ENCODE measurements around the gene CCDC126. TPM values are rescaled to one million over a fixed set of nuclear protein-coding genes. Genes with fewer than 3 reads are reported as not detected.

CCDC126 gene
- total RNA-seq, 4 donors from 2014 or later, result 12.3 to 25.3 (median 15.8) TPM

DNA sequence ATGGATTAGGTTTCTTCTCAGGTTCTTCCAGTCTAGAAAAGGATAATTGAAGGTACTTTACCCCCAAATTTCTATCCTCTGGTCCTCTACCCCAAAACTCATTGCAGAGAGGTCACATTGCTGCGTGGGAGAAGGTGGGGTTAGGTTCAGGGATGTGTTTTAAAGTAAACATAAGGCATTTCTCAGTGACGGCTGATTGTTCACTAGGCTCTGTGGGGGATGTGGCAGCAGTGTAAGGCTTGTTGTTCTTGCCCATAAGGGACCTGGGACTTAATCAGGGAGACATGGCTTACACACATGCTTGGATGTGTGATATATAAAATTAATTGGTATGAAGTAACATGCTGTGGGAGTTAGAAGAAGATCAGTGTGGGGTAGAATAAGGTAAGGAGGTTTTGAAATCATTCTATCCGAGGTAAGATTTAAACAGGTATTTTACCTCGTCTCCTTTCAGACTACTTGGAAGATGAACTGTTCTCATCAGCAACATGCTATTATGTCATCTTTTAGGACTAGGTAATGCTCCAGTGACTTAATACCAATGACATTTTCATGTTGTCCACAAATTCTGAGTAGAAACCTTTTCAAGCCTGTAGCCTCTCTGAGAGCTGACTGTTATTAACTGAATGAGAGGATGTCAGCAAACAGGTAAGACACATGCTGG is 6.6 kb downstream of the CCDC126 start:
- WGBS, 2 donors, result 87 to 90% methylated on average over 4 of the region's 4 CpGs
- no peak for DNase-seq (ENCODE audit: low spot score in 2 of 2)
- no peak overlapping the region for H3K4me3 ChIP-seq (ENCODE audit: low read depth, poor library complexity, severe bottlenecking)
- TF ChIP-seq, protein P1, sequence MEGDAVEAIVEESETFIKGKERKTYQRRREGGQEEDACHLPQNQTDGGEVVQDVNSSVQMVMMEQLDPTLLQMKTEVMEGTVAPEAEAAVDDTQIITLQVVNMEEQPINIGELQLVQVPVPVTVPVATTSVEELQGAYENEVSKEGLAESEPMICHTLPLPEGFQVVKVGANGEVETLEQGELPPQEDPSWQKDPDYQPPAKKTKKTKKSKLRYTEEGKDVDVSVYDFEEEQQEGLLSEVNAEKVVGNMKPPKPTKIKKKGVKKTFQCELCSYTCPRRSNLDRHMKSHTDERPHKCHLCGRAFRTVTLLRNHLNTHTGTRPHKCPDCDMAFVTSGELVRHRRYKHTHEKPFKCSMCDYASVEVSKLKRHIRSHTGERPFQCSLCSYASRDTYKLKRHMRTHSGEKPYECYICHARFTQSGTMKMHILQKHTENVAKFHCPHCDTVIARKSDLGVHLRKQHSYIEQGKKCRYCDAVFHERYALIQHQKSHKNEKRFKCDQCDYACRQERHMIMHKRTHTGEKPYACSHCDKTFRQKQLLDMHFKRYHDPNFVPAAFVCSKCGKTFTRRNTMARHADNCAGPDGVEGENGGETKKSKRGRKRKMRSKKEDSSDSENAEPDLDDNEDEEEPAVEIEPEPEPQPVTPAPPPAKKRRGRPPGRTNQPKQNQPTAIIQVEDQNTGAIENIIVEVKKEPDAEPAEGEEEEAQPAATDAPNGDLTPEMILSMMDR (IDR thresholded peaks at IDR 0.05), result no peak
- no peak for TF ChIP-seq POLR2A (IDR thresholded peaks at IDR 0.05)
- intact Hi-C loops (cut with DNase I; ENCODE audit: low total_unique reads), result no loop called here

DNA sequence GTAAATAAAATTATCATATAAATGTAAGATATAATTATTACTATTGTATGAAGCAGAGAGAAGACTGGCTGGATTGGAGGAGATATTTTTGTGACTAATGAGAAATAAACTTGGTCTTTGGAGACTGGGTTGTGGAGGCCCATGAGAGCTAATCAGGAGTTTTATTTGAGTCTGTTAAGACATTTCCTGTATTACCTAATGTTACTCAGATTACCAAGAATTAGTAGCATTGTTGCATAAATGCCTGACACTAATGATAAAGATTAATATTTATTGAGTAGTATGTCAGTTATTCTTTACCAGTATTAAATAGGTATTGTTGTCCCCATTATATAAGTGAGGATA is 7.1 kb downstream of the CCDC126 start:
- no peak overlapping the region for H3K4me3 ChIP-seq (ENCODE audit: low read depth, poor library complexity, severe bottlenecking)
- intact Hi-C loops (cut with DNase I; ENCODE audit: low total_unique reads), result no loop called here
- TF ChIP-seq, protein P1 (IDR thresholded peaks at IDR 0.05), result no peak
- no peak for TF ChIP-seq POLR2A (IDR thresholded peaks at IDR 0.05)
- no peak for DNase-seq (ENCODE audit: low spot score in 2 of 2)

DNA sequence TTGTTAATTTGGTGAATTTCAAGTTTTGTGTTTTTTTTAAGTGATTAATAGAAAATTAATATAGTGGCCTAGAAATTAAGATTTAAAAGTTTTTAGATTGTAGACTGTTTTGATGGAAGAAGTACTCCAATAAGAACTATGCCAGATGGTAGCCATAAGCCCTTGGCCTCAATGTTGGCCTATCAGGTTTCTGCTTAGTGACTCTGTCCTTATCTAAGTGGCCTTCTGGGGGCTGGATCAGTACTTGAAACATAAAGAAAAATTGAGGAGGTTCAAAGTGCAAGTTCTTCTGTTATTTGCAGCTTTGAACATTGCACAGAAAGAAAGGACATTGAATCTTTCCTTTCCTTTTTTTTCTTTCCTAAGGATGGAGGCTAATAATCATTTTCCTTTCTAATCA is 9.9 kb downstream of the CCDC126 start:
- no peak overlapping the region for H3K4me3 ChIP-seq (ENCODE audit: low read depth, poor library complexity, severe bottlenecking)
- intact Hi-C loops (cut with DNase I; ENCODE audit: low total_unique reads), result no loop called here
- no peak for DNase-seq (ENCODE audit: low spot score in 2 of 2)
- no peak for TF ChIP-seq POLR2A (IDR thresholded peaks at IDR 0.05)
- TF ChIP-seq, protein P1 (IDR thresholded peaks at IDR 0.05), result no peak

DNA sequence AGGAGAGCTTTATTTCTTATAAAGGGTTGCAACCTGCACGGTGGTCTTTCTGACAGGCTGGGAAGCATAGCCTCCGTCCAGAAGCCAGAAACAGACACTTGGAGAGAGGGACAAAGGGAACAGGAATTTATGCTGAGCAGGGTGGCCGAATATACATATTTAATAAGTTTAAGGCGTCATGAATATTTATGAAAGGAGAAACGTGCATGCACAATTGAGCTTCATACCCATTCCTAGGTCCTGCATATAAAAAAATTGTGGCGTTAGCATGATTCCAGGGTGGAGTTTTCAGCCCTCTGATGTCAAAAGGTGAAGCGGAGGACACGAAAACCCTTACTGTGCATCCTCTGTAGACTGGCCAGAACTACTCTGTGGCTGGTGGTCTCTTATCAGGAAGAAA is 10.7 kb downstream of the CCDC126 start:
- no peak for TF ChIP-seq POLR2A (IDR thresholded peaks at IDR 0.05)
- TF ChIP-seq, protein P1 (IDR thresholded peaks at IDR 0.05), result no peak
- intact Hi-C loops (cut with DNase I; ENCODE audit: low total_unique reads), result no loop called here

DNA sequence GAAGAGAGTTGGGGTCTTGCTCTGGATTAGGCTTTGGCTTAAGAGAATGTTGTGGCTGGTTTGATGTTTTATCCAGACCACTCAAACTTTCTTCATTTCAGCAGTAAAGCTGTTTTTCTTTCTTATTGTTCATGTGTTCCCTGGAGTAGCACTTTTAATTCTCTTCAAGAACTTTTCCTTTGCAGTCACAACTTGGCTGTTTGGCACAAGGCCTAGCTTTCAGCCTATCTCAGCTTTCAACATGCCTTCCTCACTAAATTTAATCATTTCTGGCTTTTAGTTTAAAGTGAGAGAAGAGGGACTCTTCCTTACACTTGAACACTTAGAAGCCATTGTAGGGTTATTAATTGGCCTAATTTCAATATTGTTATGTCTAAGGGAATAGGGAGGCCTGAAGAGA is 18.1 kb downstream of the CCDC126 start:
- intact Hi-C loops (cut with DNase I; ENCODE audit: low total_unique reads), result no loop called here
- no peak for DNase-seq (ENCODE audit: low spot score in 2 of 2)
- no peak for TF ChIP-seq POLR2A (IDR thresholded peaks at IDR 0.05)
- TF ChIP-seq, protein P1 (IDR thresholded peaks at IDR 0.05), result no peak
- no peak overlapping the region for H3K4me3 ChIP-seq (ENCODE audit: low read depth, poor library complexity, severe bottlenecking)

More for the DNA sequence above, 10.7 kb downstream of the CCDC126 start:
- DNase-seq (ENCODE audit: low spot score in 2 of 2), result no peak
- H3K4me3 ChIP-seq (ENCODE audit: low read depth, poor library complexity, severe bottlenecking), result no peak overlapping the region
- 86 to 93% methylated on average over 8 of the region's 8 CpGs for WGBS, 2 donors

DNA sequence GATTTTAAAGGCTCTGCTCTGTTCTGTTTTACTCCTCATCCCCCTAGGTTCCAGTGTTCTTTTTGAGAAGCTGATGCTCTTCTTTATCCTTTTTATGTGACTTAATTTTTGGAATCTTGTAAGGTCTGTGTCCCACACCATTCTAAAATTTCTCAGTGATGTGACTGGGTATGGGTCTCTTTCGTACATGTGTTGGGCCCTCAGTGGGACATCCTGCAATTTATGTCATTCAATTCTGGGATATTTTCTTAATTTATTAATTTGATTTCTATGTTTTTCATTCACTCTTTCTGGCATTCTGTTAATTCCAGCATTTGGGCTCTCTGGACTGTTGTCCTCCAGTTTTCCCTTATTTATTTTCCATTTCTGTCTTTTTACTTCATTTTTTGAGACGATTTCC is 19.4 kb downstream of the CCDC126 start:
- intact Hi-C loops (cut with DNase I; ENCODE audit: low total_unique reads), result no loop called here
- TF ChIP-seq, protein P1 (IDR thresholded peaks at IDR 0.05), result no peak
- TF ChIP-seq POLR2A (IDR thresholded peaks at IDR 0.05), result no peak
- 77 to 100% methylated on average over 2 of the region's 2 CpGs for WGBS, 2 donors
- no peak overlapping the region for H3K4me3 ChIP-seq (ENCODE audit: low read depth, poor library complexity, severe bottlenecking)
- DNase-seq (ENCODE audit: low spot score in 2 of 2), result no peak
